Bronchial epithelial cell (primary cell): ENCODE results near the gene MATN1. TPM values are rescaled to one million over a fixed set of nuclear protein-coding genes. Genes with fewer than 3 reads are reported as not detected.

Experiments
- DNase-seq: peaks from one replicate; pipeline ENCODE4 v3.0.0-alpha.2; 2010; ENCODE audit warnings: low read depth
- FAIRE-seq: peaks from 2 replicates; lab custom pipeline; 2011; peaks lifted over from hg19 to GRCh38; lab: Jason Lieb, UNC
- H3K27me3 ChIP-seq: 2 replicates; pipeline ENCODE4 v1.5.1; 2011; ENCODE audit warnings: low read length; ENCODE audit not compliant: control insufficient read depth, insufficient read depth
- H3K36me3 ChIP-seq: 2 replicates; pipeline ENCODE4 v1.5.1; 2011; ENCODE audit warnings: low read length; ENCODE audit not compliant: control insufficient read depth, insufficient read depth
- H3K4me3 ChIP-seq: 2 replicates; pipeline ENCODE4 v1.5.1; 2011; ENCODE audit warnings: mild to moderate bottlenecking, low read depth, low read length, control low read depth
- CTCF ChIP-seq: IDR thresholded peaks from 2 replicates; pipeline ENCODE4 v1.5.1; 2011; ENCODE audit warnings: mild to moderate bottlenecking, moderate library complexity, low read length, control low read depth, inconsistent platforms; ENCODE audit not compliant: insufficient read depth, severe bottlenecking
- total RNA-seq: library from RNA; depleted of rRNA; stranded (reverse); fragments of >200 nt; gene quantifications from 2 replicates; pipeline ENCODE4 v1.2.1, GENCODE V29; 2014

Gene MATN1
- total RNA-seq, 1 donor from 2014 or later, result not detected

- DNase-seq, result no peak
- Histone ChIP-seq H3K27me3 (no peaks in the 10 kb centered on the region), H3K36me3 (no peaks in the 10 kb centered on the region), H3K4me3 (no peak overlapping the region)
- no peak for FAIRE-seq
- TF ChIP-seq CTCF, result no peak
These were observed 5.7 kb upstream of the MATN1 start for GRCh38 chr1:30728832-30729638.

- no peaks in the 10 kb centered on the region for H3K27me3 ChIP-seq
- no peak overlapping the region for H3K4me3 ChIP-seq
- TF ChIP-seq CTCF, result no peak
- peak; percentile 70 for FAIRE-seq
- no peak for DNase-seq
- no peaks in the 10 kb centered on the region for H3K36me3 ChIP-seq
These were observed 5.0 kb upstream of the MATN1 start for GRCh38 chr1:30728340-30728739.

GRCh38 chr1:30727824-30728223, 4.4 kb upstream of the MATN1 start:
- DNase-seq (peak; percentile 15), FAIRE-seq (no peak)
- no peak for TF ChIP-seq CTCF

GRCh38 chr1:30726773-30727684, 3.6 kb upstream of the MATN1 start:
- FAIRE-seq (no peak), DNase-seq (no peak)
- no peak overlapping the region for H3K4me3 ChIP-seq
- H3K27me3 ChIP-seq, result no peaks in the 10 kb centered on the region
- TF ChIP-seq CTCF, result no peak
- H3K36me3 ChIP-seq, result peaks cover 1% of the 10 kb centered on the region

More at GRCh38 chr1:30727824-30728223, 4.4 kb upstream of the MATN1 start:
- no peaks in the 10 kb centered on the region for H3K27me3 ChIP-seq
- H3K4me3 ChIP-seq, result no peak overlapping the region
- H3K36me3 ChIP-seq, result no peaks in the 10 kb centered on the region

GRCh38 chr1:30726236-30726635, 2.9 kb upstream of the MATN1 start:
- Histone ChIP-seq H3K36me3 (peaks cover 4% of the 10 kb centered on the region), H3K27me3 (no peaks in the 10 kb centered on the region), H3K4me3 (no peak overlapping the region)
- TF ChIP-seq CTCF, result no peak
- DNase-seq (no peak), FAIRE-seq (no peak)
